A172 (cell line): ENCODE results near the gene MFSD11. TPM values are rescaled to one million over a fixed set of nuclear protein-coding genes. Genes with fewer than 3 reads are reported as not detected.

Source experiments
- total RNA-seq: library from RNA; depleted of rRNA; stranded (reverse); fragments of >200 nt; shearing (Covaris generic); gene quantifications from 2 replicates; pipeline ENCODE4 v1.2.3, GENCODE V29; 2014; rRNA removed

The MFSD11 gene
- total RNA-seq, 1 experiment from 2014 or later, result 24.9 TPM

Other genes with a start within 250 kb of the MFSD11 start
- gene RHBDF2, start 236.7 kb upstream of the MFSD11 start, total RNA-seq, result 36.2 and 54.9 TPM in 2 replicates
- 0.05 and 1.1 TPM in 2 replicates for gene CYGB, start 200.4 kb upstream of the MFSD11 start, total RNA-seq
- not detected in 2 replicates for gene PRCD, start 198.1 kb upstream of the MFSD11 start, total RNA-seq
- 5.1 and 6.8 TPM in 2 replicates for gene ST6GALNAC2, start 152.3 kb upstream of the MFSD11 start, total RNA-seq
- not detected in 2 replicates for gene ST6GALNAC1, start 94.4 kb upstream of the MFSD11 start, total RNA-seq
- 187 and 223 TPM in 2 replicates for gene MXRA7, start 27.2 kb upstream of the MFSD11 start, total RNA-seq
- gene JMJD6, start 11.5 kb upstream of the MFSD11 start, total RNA-seq, result 40.5 and 46.8 TPM in 2 replicates
- 38.6 and 45.5 TPM in 2 replicates for gene METTL23, start 11.3 kb upstream of the MFSD11 start, total RNA-seq
- 334 and 420 TPM in 2 replicates for gene SRSF2, start 788 bp upstream of the MFSD11 start, total RNA-seq
- 11.7 and 16.7 TPM in 2 replicates for gene MGAT5B, start 130.3 kb downstream of the MFSD11 start, total RNA-seq